Activated CD4-positive, alpha-beta T cell treated with anti-CD3 and anti-CD28 coated beads, Interleukin-2, amount 10 ng/mL, durations not matched to agents 7 days and 5 days (primary cell): ENCODE data around the gene OR6F1. TPM values are rescaled to one million over a fixed set of nuclear protein-coding genes. Genes with fewer than 3 reads are reported as not detected.
A peak's percentile ranks its signal among the peaks of the same experiment; 100 is the strongest.

Experiments used
- CTCF ChIA-PET: fragments of 350-600 bp; sonication (Branson Sonifier 250); formaldehyde crosslinking; loops from one replicate; lab custom pipeline; 2021; ENCODE audit warnings: antibody characterized with exemption; lab: Charles Lee
- POLR2A ChIA-PET: fragments of 350-600 bp; sonication (Branson Sonifier 250); formaldehyde crosslinking; loops from one replicate; lab custom pipeline; 2021; ENCODE audit warnings: antibody characterized with exemption; lab: Charles Lee
- DNase-seq: peaks from one replicate; pipeline ENCODE4 v3.0.0-alpha.2; 2020
- H3K27ac Mint-ChIP-seq: one replicate; pipeline ENCODE4 v1.8.0; 2021; ENCODE audit warnings: mild to moderate bottlenecking, moderate library complexity, mixed read lengths
- H3K27me3 Mint-ChIP-seq: one replicate; pipeline ENCODE4 v1.8.0; 2021; ENCODE audit warnings: mixed read lengths
- H3K36me3 Mint-ChIP-seq: one replicate; pipeline ENCODE4 v1.8.0; 2021; ENCODE audit warnings: low read depth, mixed read lengths
- H3K4me1 Mint-ChIP-seq: one replicate; pipeline ENCODE4 v1.8.0; 2021; ENCODE audit warnings: mixed read lengths
- H3K4me3 Mint-ChIP-seq: one replicate; pipeline ENCODE4 v1.8.0; 2021; ENCODE audit warnings: mild to moderate bottlenecking, moderate library complexity, mixed read lengths
- H3K9me3 Mint-ChIP-seq: one replicate; pipeline ENCODE4 v1.8.0; 2021; ENCODE audit warnings: mixed read lengths
- total RNA-seq, 2 experiments: library from RNA; stranded (reverse); gene quantifications; one replicate each; pipeline ENCODE4 v1.2.3, GENCODE V29; 2021

OR6F1 gene
- total RNA-seq, 2 experiments from 2014 or later: not detected

GRCh38 chr1:247701338-247701737 lies 15.1 kb downstream of the OR6F1 start:
- Mint-ChIP-seq H3K9me3 (peaks cover 7% of the 10 kb centered on the region), H3K27me3 (no peaks in the 10 kb centered on the region)

GRCh38 chr1:247681288-247681897 lies 35.1 kb downstream of the OR6F1 start:
- Mint-ChIP-seq H3K27me3 (peaks cover 2% of the 10 kb centered on the region), H3K36me3 (no peaks in the 10 kb centered on the region), H3K9me3 (no peaks in the 10 kb centered on the region), H3K4me3 (no peak overlapping the region), H3K4me1 (no peaks in the 10 kb centered on the region), H3K27ac (no peak overlapping the region)
- CTCF ChIA-PET: no interaction called here
- DNase-seq: peak; percentile 53
- POLR2A ChIA-PET: no interaction called here

More at GRCh38 chr1:247701338-247701737, 15.1 kb downstream of the OR6F1 start:
- Mint-ChIP-seq H3K4me1 (no peaks in the 10 kb centered on the region), H3K36me3 (no peaks in the 10 kb centered on the region), H3K4me3 (no peak overlapping the region), H3K27ac (no peak overlapping the region)
- ChIA-PET POLR2A (no interaction called here), CTCF (no interaction called here)
- no peak for DNase-seq

- Mint-ChIP-seq H3K4me1 (no peaks in the 10 kb centered on the region), H3K4me3 (no peak overlapping the region), H3K9me3 (no peaks in the 10 kb centered on the region), H3K27me3 (peaks cover 2% of the 10 kb centered on the region), H3K36me3 (no peaks in the 10 kb centered on the region), H3K27ac (no peak overlapping the region)
- no peak for DNase-seq
- CTCF ChIA-PET: no interaction called here
- POLR2A ChIA-PET: no interaction called here
These were observed 36.3 kb downstream of the OR6F1 start for GRCh38 chr1:247680171-247680570.

DNA sequence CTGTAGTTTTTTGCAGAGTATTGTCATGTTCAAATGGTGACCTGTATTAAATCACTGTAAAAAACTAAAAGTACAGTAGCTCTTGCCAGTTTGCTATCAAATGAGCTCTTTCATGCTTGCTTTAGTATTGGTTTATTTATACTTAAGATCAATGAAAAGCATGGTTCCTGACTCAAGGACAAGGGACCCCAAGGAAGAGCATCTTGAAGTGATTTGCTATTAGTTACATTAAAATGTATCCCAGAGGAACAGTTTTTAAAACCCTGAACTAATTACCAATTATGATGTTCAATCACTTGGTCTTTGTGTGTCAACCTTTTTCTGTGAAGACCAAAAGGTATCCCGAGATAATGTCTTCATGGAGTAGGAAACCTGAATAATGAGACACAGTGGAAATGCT lies 36.8 kb downstream of the OR6F1 start, which contains the start of gene OR13G1:
Gene OR13G1 (minus strand): TSS at position 101 of the 400 bp plus-strand sequence. CDS start 6,698 bp downstream, outside the sequence.
- peaks cover 2% of the 10 kb centered on the region for H3K27me3 Mint-ChIP-seq
- no peak for DNase-seq
- no peak within 1 kb of the TSS for H3K27ac Mint-ChIP-seq
- no peaks in the 10 kb centered on the region for H3K36me3 Mint-ChIP-seq
- no peak within 1 kb of the TSS for H3K4me3 Mint-ChIP-seq
- ChIA-PET CTCF (no interaction called here), POLR2A (no interaction called here)
- H3K4me1 Mint-ChIP-seq: no peaks in the 10 kb centered on the region
- H3K9me3 Mint-ChIP-seq: no peaks in the 10 kb centered on the region

DNA sequence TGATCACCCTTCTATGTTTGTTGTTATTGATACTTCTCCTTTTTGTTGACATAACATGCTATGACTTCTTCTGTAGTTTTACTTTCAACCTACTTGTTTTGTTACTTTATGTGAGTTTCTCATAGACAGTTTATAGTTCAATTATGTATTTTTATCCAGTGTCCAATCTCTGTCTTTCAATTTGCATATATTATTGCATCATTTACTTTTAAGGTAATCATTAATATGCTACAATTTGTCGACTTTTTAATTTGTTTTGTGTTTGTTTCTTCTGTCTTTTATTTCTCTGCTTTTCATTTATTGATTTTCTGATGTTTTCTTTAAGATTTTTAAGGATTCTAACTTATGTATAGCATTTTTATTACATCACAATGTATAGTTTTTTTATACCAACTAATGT lies 47.2 kb downstream of the OR6F1 start:
- DNase-seq: no peak
- Mint-ChIP-seq H3K4me3 (no peak overlapping the region), H3K36me3 (no peaks in the 10 kb centered on the region), H3K27me3 (no peaks in the 10 kb centered on the region), H3K9me3 (peaks cover under 1% of the 10 kb centered on the region), H3K4me1 (no peaks in the 10 kb centered on the region), H3K27ac (no peak overlapping the region)
- ChIA-PET CTCF (no interaction called here), POLR2A (no interaction called here)

Other genes with a start within 250 kb of the OR6F1 start
- gene OR2C3, start 180.2 kb downstream of the OR6F1 start, total RNA-seq: not detected
- not detected for gene GCSAML, start 167.5 kb downstream of the OR6F1 start, total RNA-seq
- not detected for gene OR2G2, start 128.3 kb downstream of the OR6F1 start, total RNA-seq
- gene OR2G3, start 111.1 kb downstream of the OR6F1 start, total RNA-seq: not detected
- gene OR13G1, start 36.9 kb downstream of the OR6F1 start, total RNA-seq: not detected
- gene OR14K1, start 22.0 kb upstream of the OR6F1 start, total RNA-seq: not detected
- gene OR14A2, start 31.5 kb upstream of the OR6F1 start, total RNA-seq: not detected
- gene OR1C1, start 43.9 kb upstream of the OR6F1 start, total RNA-seq: not detected
- not detected for gene OR14A16, start 107.5 kb upstream of the OR6F1 start, total RNA-seq
- gene OR11L1, start 125.2 kb upstream of the OR6F1 start, total RNA-seq: not detected
- gene TRIM58, start 140.5 kb upstream of the OR6F1 start, total RNA-seq: under 1 TPM; 0.69 to 0.79 TPM
- gene OR2W3, start 178.9 kb upstream of the OR6F1 start, total RNA-seq: under 1 TPM; 0.37 to 0.79 TPM
- under 1 TPM; 0.21 to 0.22 TPM for gene OR2T8, start 203.6 kb upstream of the OR6F1 start, total RNA-seq
- gene OR2AJ1, start 208.2 kb upstream of the OR6F1 start, total RNA-seq: not detected
- gene OR2L8, start 232.2 kb upstream of the OR6F1 start, total RNA-seq: under 1 TPM in 1 of 2 experiments, not detected in 1; 0.29 TPM
- not detected for gene OR2AK2, start 248.6 kb upstream of the OR6F1 start, total RNA-seq